Measurements from ENCODE around the gene MAMDC2.
"Not testable (repeated sequence)": the region's sequence is repeated elsewhere in the genome, so short reads cannot be mapped to it uniquely, and the experiment has no call there.

GRCh38 chr9:70038171-70038621 lies 5.5 kb upstream of the MAMDC2 start:
- not testable (repeated sequence) for TF ChIP-seq POLR2A (IDR thresholded peaks at IDR 0.05)
- TF ChIP-seq, protein P1, sequence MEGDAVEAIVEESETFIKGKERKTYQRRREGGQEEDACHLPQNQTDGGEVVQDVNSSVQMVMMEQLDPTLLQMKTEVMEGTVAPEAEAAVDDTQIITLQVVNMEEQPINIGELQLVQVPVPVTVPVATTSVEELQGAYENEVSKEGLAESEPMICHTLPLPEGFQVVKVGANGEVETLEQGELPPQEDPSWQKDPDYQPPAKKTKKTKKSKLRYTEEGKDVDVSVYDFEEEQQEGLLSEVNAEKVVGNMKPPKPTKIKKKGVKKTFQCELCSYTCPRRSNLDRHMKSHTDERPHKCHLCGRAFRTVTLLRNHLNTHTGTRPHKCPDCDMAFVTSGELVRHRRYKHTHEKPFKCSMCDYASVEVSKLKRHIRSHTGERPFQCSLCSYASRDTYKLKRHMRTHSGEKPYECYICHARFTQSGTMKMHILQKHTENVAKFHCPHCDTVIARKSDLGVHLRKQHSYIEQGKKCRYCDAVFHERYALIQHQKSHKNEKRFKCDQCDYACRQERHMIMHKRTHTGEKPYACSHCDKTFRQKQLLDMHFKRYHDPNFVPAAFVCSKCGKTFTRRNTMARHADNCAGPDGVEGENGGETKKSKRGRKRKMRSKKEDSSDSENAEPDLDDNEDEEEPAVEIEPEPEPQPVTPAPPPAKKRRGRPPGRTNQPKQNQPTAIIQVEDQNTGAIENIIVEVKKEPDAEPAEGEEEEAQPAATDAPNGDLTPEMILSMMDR (IDR thresholded peaks at IDR 0.05) = not testable (repeated sequence)

All from adrenal gland (tissue), 5 donors.